ENCODE data around the gene GALNT10. TPM values are rescaled to one million over a fixed set of nuclear protein-coding genes. Genes with fewer than 3 reads are reported as not detected.

The GALNT10 gene
- total and polyA plus RNA-seq, 2 experiments from 2014 or later, result 3.2 to 12.9 TPM

DNA sequence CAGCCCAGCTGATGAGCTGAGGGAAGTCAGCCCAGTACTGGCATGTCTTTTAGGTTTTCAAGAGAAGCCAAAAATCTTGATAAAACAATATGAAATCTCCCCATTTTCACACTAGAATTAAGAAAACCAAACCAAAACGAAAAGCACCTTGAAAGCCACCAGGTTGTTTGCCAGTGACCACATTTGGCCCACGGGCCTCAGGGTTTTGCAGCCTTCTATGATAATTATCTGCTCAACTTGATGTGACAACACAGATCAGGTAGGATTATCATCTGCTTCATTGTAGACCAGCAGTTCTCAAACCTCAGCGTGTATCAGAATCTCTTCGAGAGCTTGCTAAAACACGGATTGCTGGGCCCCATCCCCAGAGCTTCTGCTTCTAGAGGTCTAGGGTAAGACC is 101.4 kb downstream of the GALNT10 start:
- Histone ChIP-seq H3F3A (replicated peaks; ENCODE audit: low read depth) (no peaks in the 10 kb centered on the region), H3K9me2 (ENCODE audit: insufficient read depth) (no peaks in the 10 kb centered on the region; the same call in 1 of the 2 replicates), H3K36me3 (ENCODE audit: insufficient read depth) (no peaks in the 10 kb centered on the region), H4K20me1 (replicated peaks; ENCODE audit: insufficient read depth) (no peaks in the 10 kb centered on the region), H3K27me3 (ENCODE audit: insufficient read depth) (no peaks in the 10 kb centered on the region), H3K4me2 (no peak overlapping the region), H2AFZ (no peak overlapping the region), H3K4me3 (no peak overlapping the region), H3K27ac (ENCODE audit: low read depth) (no peak overlapping the region), H3K4me1 (ENCODE audit: insufficient read depth) (peaks cover 23% of the 10 kb centered on the region), H3K79me2 (replicated peaks; ENCODE audit: insufficient read depth) (no peaks in the 10 kb centered on the region)
- DNase-seq (ENCODE audit: low spot score) (no peak), ATAC-seq (no peak)
- H3K27me3 Mint-ChIP-seq (ENCODE audit: insufficient read depth, low read depth, poor library complexity), result peaks cover 4% of the 10 kb centered on the region
- no peak overlapping the region for H3K27ac Mint-ChIP-seq
- H3K4me1 Mint-ChIP-seq, result peaks cover 25% of the 10 kb centered on the region
- H3K4me3 Mint-ChIP-seq, result no peak overlapping the region
- H3K36me3 Mint-ChIP-seq (ENCODE audit: low read depth), result no peaks in the 10 kb centered on the region
- no peaks in the 10 kb centered on the region for H3K9me3 Mint-ChIP-seq
- no peak for TF ChIP-seq ETS1 (IDR thresholded peaks at IDR 0.05)
- no peak for TF ChIP-seq NANOG (IDR thresholded peaks at IDR 0.05; ENCODE audit: borderline replicate concordance)
- no peak for TF ChIP-seq STAT1 (IDR thresholded peaks at IDR 0.05; ENCODE audit: unreplicated experiment)
- no peak for TF ChIP-seq CREB1 (CRISPR knock-in tag; IDR thresholded peaks at IDR 0.05; ENCODE audit: low read depth)
- TF ChIP-seq EZH2 (IDR thresholded peaks at IDR 0.05; ENCODE audit: low read depth, unreplicated experiment), result no peak
- no peak for TF ChIP-seq POLR2AphosphoS5 (IDR thresholded peaks at IDR 0.05; ENCODE audit: low read depth)
- TF ChIP-seq, protein P1, sequence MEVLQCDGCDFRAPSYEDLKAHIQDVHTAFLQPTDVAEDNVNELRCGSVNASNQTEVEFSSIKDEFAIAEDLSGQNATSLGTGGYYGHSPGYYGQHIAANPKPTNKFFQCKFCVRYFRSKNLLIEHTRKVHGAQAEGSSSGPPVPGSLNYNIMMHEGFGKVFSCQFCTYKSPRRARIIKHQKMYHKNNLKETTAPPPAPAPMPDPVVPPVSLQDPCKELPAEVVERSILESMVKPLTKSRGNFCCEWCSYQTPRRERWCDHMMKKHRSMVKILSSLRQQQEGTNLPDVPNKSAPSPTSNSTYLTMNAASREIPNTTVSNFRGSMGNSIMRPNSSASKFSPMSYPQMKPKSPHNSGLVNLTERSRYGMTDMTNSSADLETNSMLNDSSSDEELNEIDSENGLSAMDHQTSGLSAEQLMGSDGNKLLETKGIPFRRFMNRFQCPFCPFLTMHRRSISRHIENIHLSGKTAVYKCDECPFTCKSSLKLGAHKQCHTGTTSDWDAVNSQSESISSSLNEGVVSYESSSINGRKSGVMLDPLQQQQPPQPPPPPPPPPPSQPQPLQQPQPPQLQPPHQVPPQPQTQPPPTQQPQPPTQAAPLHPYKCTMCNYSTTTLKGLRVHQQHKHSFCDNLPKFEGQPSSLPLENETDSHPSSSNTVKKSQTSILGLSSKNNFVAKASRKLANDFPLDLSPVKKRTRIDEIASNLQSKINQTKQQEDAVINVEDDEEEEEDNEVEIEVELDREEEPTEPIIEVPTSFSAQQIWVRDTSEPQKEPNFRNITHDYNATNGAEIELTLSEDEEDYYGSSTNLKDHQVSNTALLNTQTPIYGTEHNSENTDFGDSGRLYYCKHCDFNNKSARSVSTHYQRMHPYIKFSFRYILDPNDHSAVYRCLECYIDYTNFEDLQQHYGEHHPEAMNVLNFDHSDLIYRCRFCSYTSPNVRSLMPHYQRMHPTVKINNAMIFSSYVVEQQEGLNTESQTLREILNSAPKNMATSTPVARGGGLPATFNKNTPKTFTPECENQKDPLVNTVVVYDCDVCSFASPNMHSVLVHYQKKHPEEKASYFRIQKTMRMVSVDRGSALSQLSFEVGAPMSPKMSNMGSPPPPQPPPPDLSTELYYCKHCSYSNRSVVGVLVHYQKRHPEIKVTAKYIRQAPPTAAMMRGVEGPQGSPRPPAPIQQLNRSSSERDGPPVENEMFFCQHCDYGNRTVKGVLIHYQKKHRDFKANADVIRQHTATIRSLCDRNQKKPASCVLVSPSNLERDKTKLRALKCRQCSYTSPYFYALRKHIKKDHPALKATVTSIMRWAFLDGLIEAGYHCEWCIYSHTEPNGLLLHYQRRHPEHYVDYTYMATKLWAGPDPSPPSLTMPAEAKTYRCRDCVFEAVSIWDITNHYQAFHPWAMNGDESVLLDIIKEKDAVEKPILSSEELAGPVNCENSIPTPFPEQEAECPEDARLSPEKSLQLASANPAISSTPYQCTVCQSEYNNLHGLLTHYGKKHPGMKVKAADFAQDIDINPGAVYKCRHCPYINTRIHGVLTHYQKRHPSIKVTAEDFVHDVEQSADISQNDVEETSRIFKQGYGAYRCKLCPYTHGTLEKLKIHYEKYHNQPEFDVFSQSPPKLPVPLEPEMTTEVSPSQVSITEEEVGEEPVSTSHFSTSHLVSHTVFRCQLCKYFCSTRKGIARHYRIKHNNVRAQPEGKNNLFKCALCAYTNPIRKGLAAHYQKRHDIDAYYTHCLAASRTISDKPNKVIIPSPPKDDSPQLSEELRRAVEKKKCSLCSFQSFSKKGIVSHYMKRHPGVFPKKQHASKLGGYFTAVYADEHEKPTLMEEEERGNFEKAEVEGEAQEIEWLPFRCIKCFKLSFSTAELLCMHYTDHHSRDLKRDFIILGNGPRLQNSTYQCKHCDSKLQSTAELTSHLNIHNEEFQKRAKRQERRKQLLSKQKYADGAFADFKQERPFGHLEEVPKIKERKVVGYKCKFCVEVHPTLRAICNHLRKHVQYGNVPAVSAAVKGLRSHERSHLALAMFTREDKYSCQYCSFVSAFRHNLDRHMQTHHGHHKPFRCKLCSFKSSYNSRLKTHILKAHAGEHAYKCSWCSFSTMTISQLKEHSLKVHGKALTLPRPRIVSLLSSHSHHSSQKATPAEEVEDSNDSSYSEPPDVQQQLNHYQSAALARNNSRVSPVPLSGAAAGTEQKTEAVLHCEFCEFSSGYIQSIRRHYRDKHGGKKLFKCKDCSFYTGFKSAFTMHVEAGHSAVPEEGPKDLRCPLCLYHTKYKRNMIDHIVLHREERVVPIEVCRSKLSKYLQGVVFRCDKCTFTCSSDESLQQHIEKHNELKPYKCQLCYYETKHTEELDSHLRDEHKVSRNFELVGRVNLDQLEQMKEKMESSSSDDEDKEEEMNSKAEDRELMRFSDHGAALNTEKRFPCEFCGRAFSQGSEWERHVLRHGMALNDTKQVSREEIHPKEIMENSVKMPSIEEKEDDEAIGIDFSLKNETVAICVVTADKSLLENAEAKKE (CRISPR knock-in tag; IDR thresholded peaks at IDR 0.05), result no peak
- TF ChIP-seq ZNF114 (CRISPR knock-in tag; IDR thresholded peaks at IDR 0.05), result no peak
- TF ChIP-seq JUNB (IDR thresholded peaks at IDR 0.05; ENCODE audit: unreplicated experiment), result no peak
- TF ChIP-seq EZH2phosphoT487 (IDR thresholded peaks at IDR 0.05; ENCODE audit: unreplicated experiment), result no peak
- TF ChIP-seq ZNF331 (CRISPR knock-in tag; IDR thresholded peaks at IDR 0.05; ENCODE audit: low read depth), result no peak
- no peak for TF ChIP-seq REST (IDR thresholded peaks at IDR 0.05; ENCODE audit: unreplicated experiment)
- no peak for TF ChIP-seq CTCF (conservative IDR thresholded peaks at IDR 0.05; ENCODE audit: low read depth in 2 of 2)

All from GM23338 (cell line).